K562 (cell line): Measurements from ENCODE around the gene NTN4. TPM values are rescaled to one million over a fixed set of nuclear protein-coding genes. Genes with fewer than 3 reads are reported as not detected.

Experiments used
- GTF2A2 ChIP-seq: IDR thresholded peaks from 2 replicates; pipeline ENCODE4 v1.6.1; 2016; ENCODE audit warnings: mild to moderate bottlenecking, missing genetic modification characterization, missing compliant biosample characterization
- KLF6 ChIP-seq: fragments of 250-450 bp; sonication (Bioruptor Pico); IDR thresholded peaks from 2 replicates; pipeline ENCODE4 v1.4.0; 2020; ENCODE audit warnings: mild to moderate bottlenecking, moderate library complexity, borderline replicate concordance
- VEZF1 ChIP-seq: fragments of 200-800 bp; sonication (Bioruptor generic); IDR thresholded peaks from 2 replicates; pipeline ENCODE4 v1.6.1; 2017; ENCODE audit warnings: missing genetic modification characterization, missing compliant biosample characterization
- ZBTB9 ChIP-seq: fragments of 450-650 bp; formaldehyde crosslinking; IDR thresholded peaks from 2 replicates; pipeline ENCODE4 v1.4.0; 2020; ENCODE audit warnings: mild to moderate bottlenecking, moderate library complexity
- ZNF395 ChIP-seq: fragments of 200-800 bp; sonication (Bioruptor generic); IDR thresholded peaks from 2 replicates; pipeline ENCODE4 v1.6.1; 2017; ENCODE audit warnings: missing genetic modification characterization, missing compliant biosample characterization
- polyA plus RNA-seq, 8 experiments: library from polyadenylated mRNA; depleted of rRNA in 4 of 8; stranded (reverse) in 5 of 8; unstranded in 3 of 8; fragments of >200 nt; fragmentation: Nextera tagmentation in 2 of 8; fragmentation: Illumina TruSeq in 1 of 8; extraction: Ambion mirVana in 2 of 8; extraction: Trizol in 1 of 8; gene quantifications; 2 replicates each; pipeline versions ENCODE4 v1.2.1 to v1.2.3, GENCODE V29; 2011 to 2014; ENCODE audit warnings: inconsistent platforms in 1 of 8, missing spikeins in 1 of 8
- total RNA-seq, 7 experiments: library from RNA; depleted of rRNA in 6 of 7; stranded (reverse); fragments of >200 nt in 6 of 7; fragmentation: Illumina TruSeq in 2 of 7; extraction: Trizol in 2 of 7; gene quantifications; 2 replicates each; pipeline versions ENCODE4 v1.2.1 to v1.2.3, GENCODE V29; 2011 to 2021; ENCODE audit warnings: low replicate concordance in 1 of 7

The NTN4 gene
- total and polyA plus RNA-seq, 9 of the 15 experiments (the other 6 are each of a cell fraction or from before 2014, with no cell fraction given), result 0.13 TPM; not detected in 8

GRCh38 chr12:95774311-95775045 lies 16.1 kb downstream of the NTN4 start (continued):
- TF ChIP-seq ZBTB9 (CRISPR knock-in tag) (no peak), KLF6 (no peak), VEZF1 (CRISPR knock-in tag) (no peak), GTF2A2 (tag) (no peak), ZNF395 (no peak)
